ENCODE results near the gene GLI2. TPM values are rescaled to one million over a fixed set of nuclear protein-coding genes. Genes with fewer than 3 reads are reported as not detected.

The GLI2 gene
- total and polyA plus RNA-seq, 2 of the 13 experiments (the other 11 are each of a cell fraction or from before 2014, with no cell fraction given), result not detected

GRCh38 chr2:120690521-120690920, 45.1 kb upstream of the GLI2 start (continued):
- no peak for TF ChIP-seq ZBTB40 (IDR thresholded peaks at IDR 0.05)
- TF ChIP-seq ZBTB40 (CRISPR knock-in tag; IDR thresholded peaks at IDR 0.05), result no peak
- TF ChIP-seq ADNP (CRISPR knock-in tag; IDR thresholded peaks at IDR 0.05), result no peak
- TF ChIP-seq ARNT (IDR thresholded peaks at IDR 0.05), result no peak

GRCh38 chr2:120691410-120691809, 44.3 kb upstream of the GLI2 start:
- H3K36me3 ChIP-seq (replicated peaks in 1 of 2; ENCODE audit: control insufficient read depth in 1 of 2, insufficient read depth in 2 of 2, low read length in 2 of 2), result no peaks in the 10 kb centered on the region
- no peak for ATAC-seq
- no peaks in the 10 kb centered on the region for H3K4me1 ChIP-seq (ENCODE audit: insufficient read depth, low read length)
- intact Hi-C loops (cut with micrococcal nuclease; ENCODE audit: unreplicated experiment) (no loop called here), in situ Hi-C loops (cut with HindIII; ENCODE audit: extremely low pct_ligation_motif_present, low pct_unique_long_range_greater_than_20kb) (loop anchor here (10.0 kb wide), 1 partner anchor 633 kb away; no protein-coding TSS in a partner anchor)
- no peak for DNase-seq (ENCODE audit: low spot score)
- H3K27ac ChIP-seq (ENCODE audit: extremely low read length, insufficient read depth, low read length), result no peak overlapping the region
- H3K4me3 ChIP-seq (replicated peaks in 1 of 3; ENCODE audit: insufficient read depth in 1 of 3, low read depth in 2 of 3, low read length in 3 of 3), result no peak overlapping the region
- POLR2A ChIA-PET, result no interaction called here
- H3K9me3 ChIP-seq (ENCODE audit: low read length), result no peaks in the 10 kb centered on the region
- no peak overlapping the region for H3K4me2 ChIP-seq (ENCODE audit: low read depth, low read length)
- BruUV-seq (replicated peaks), result no TSS peak
- H3K79me2 ChIP-seq (ENCODE audit: insufficient read depth, low read length), result no peaks in the 10 kb centered on the region
- whole genome bisulfite sequencing (ENCODE audit: low lambda C conversion rate), result 7% methylated on average over 4 of the region's 4 CpGs
- FAIRE-seq, result no peak
- CTCF ChIA-PET (ENCODE audit: low intra/inter-chr PET ratio, low total read pairs), result no interaction called here
- H3K9ac ChIP-seq (ENCODE audit: insufficient read depth, low read depth, low read length), result no peak overlapping the region
- peaks cover 5 to 56% of the 10 kb centered on the region in 2 experiments; a peak in 4 of 5 replicates for H3K27me3 ChIP-seq (ENCODE audit: control insufficient read depth in 1 of 2, insufficient read depth in 2 of 2, low read length in 2 of 2)
- H2AFZ ChIP-seq (ENCODE audit: low read length), result no peak overlapping the region
- no peaks in the 10 kb centered on the region; the same call in 1 of the 2 replicates for H4K20me1 ChIP-seq (ENCODE audit: insufficient read depth, low read length)
- no peak for TF ChIP-seq ZNF703 (CRISPR knock-in tag; IDR thresholded peaks at IDR 0.05; ENCODE audit: borderline replicate concordance)
- no peak for TF ChIP-seq CCAR2 (optimal IDR thresholded peaks at IDR 0.05; ENCODE audit: low read depth, low read length)
- no peak for TF ChIP-seq HCFC1 (IDR thresholded peaks at IDR 0.05; ENCODE audit: low read depth, low read length)
- no peak for TF ChIP-seq SNAPC4 (CRISPR knock-in tag; IDR thresholded peaks at IDR 0.05)
- TF ChIP-seq RFX3 (CRISPR knock-in tag; IDR thresholded peaks at IDR 0.05), result no peak
- TF ChIP-seq TMF1 (CRISPR knock-in tag; IDR thresholded peaks at IDR 0.05; ENCODE audit: low read depth), result no peak
- TF ChIP-seq ZBTB38 (CRISPR knock-in tag; IDR thresholded peaks at IDR 0.05), result no peak
